ENCODE results near the gene APLP2. TPM values are rescaled to one million over a fixed set of nuclear protein-coding genes. Genes with fewer than 3 reads are reported as not detected.

APLP2 gene
- total RNA-seq, 2 donors from 2014 or later, result 326 to 454 TPM

Other genes starting within 250 kb of the APLP2 start
- gene NFRKB, start 174.3 kb upstream of the APLP2 start, total RNA-seq, result 10 to 100 TPM; 12.3 to 16.2 TPM
- 1 to 10 TPM; 4.3 TPM for gene PRDM10, start 67.1 kb upstream of the APLP2 start, total RNA-seq
- gene ST14, start 89.9 kb downstream of the APLP2 start, total RNA-seq, result 1 to 10 TPM in 1 of 2 donors, under 1 TPM in 1; 0.85 to 6.0 TPM
- gene ZBTB44, start 245.0 kb downstream of the APLP2 start, total RNA-seq, result 10 to 100 TPM; 27.7 to 48.5 TPM

Data from right atrium auricular region (tissue), 2 donors.